Nephron (organoid): ENCODE results near the gene CENPO.
"Not testable (repeated sequence)": the region's sequence is repeated elsewhere in the genome, so short reads cannot be mapped to it uniquely, and the experiment has no call there.

Source experiments
- H3K27ac Mint-ChIP-seq, 3 experiments: 2 replicates each; pipeline ENCODE4 v1.8.0; 2020; ENCODE audit warnings: mixed read lengths in 3 of 3, mild to moderate bottlenecking in 2 of 3, moderate library complexity in 1 of 3
- H3K27me3 Mint-ChIP-seq: 2 replicates; pipeline ENCODE4 v1.8.0; 2021; ENCODE audit warnings: low read depth, mild to moderate bottlenecking, moderate library complexity, mixed read lengths
- H3K36me3 Mint-ChIP-seq: 2 replicates; pipeline ENCODE4 v1.8.0; 2020; ENCODE audit warnings: low read depth, mixed read lengths
- H3K4me1 Mint-ChIP-seq: 2 replicates; pipeline ENCODE4 v1.8.0; 2020; ENCODE audit warnings: mixed read lengths
- H3K4me3 Mint-ChIP-seq, 3 experiments: 2 replicates each; pipeline ENCODE4 v1.8.0; 2020; ENCODE audit warnings: mild to moderate bottlenecking in 3 of 3, mixed read lengths in 3 of 3, moderate library complexity in 2 of 3
- H3K9me3 Mint-ChIP-seq: 2 replicates; pipeline ENCODE4 v1.8.0; 2020; ENCODE audit warnings: mixed read lengths
- TF ChIP-seq, protein P1 (sequence below), 3 experiments: fragments of 200-600 bp; sonication (generic); IDR thresholded peaks; one replicate each; pipeline ENCODE4 v1.5.0; 2021; ENCODE audit warnings: antibody characterized with exemption in 3 of 3; ENCODE audit not compliant: unreplicated experiment in 3 of 3

Gene CENPO

DNA sequence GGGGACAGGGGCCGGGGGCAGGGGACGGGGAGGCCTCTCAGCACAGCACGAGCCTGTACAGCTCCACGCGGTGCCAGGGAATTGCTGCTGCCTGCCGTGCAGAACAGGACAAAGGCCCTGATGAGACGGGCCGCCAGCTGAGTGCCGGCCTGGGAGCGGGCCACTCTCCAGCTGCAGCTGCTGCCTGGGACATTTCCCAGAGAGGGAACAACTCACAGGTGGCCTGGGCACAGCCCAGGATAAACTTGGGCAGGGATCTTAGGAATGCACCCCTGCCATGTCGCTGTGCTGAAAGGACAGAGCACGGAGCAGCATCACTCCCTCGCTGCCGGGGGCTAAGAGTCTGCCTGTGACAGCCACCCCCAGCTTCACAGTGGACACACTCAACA lies 38.8 kb downstream of the CENPO start:
- Mint-ChIP-seq H3K4me3 (no peak overlapping the region), H3K27ac (peak overlapping the region in 1 of 3 experiments; percentile 2), H3K4me1 (peaks cover 31% of the 10 kb centered on the region), H3K9me3 (no peaks in the 10 kb centered on the region), H3K27me3 (peaks cover 6% of the 10 kb centered on the region), H3K36me3 (peaks cover 14% of the 10 kb centered on the region)
- TF ChIP-seq, protein P1, sequence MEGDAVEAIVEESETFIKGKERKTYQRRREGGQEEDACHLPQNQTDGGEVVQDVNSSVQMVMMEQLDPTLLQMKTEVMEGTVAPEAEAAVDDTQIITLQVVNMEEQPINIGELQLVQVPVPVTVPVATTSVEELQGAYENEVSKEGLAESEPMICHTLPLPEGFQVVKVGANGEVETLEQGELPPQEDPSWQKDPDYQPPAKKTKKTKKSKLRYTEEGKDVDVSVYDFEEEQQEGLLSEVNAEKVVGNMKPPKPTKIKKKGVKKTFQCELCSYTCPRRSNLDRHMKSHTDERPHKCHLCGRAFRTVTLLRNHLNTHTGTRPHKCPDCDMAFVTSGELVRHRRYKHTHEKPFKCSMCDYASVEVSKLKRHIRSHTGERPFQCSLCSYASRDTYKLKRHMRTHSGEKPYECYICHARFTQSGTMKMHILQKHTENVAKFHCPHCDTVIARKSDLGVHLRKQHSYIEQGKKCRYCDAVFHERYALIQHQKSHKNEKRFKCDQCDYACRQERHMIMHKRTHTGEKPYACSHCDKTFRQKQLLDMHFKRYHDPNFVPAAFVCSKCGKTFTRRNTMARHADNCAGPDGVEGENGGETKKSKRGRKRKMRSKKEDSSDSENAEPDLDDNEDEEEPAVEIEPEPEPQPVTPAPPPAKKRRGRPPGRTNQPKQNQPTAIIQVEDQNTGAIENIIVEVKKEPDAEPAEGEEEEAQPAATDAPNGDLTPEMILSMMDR (IDR thresholded peaks at IDR 0.05; ENCODE audit: unreplicated experiment in 3 of 3) = no peak

DNA sequence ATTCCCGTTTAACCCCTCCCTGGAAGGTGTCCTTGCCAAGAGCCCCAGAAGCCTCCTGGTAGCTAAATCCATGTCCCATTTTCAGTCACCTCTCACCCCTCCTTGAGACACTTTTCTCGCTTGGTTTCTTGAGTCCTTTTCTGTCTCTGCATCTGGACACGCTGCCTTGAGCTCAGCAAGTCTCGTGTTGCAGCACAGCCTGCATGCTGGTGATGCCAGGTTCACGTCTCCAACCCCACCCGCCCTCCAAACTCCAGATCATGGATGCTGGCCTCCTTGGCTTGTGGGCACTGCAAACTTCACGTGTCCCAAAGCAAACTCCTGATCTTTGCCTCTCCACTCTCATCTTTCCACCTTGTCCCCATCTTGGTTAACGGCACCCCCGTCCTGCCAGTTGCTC lies 39.3 kb downstream of the CENPO start:
- H3K4me3 Mint-ChIP-seq = no peak overlapping the region
- TF ChIP-seq, protein P1 (IDR thresholded peaks at IDR 0.05; ENCODE audit: unreplicated experiment in 3 of 3) = no peak
- H3K4me1 Mint-ChIP-seq = peaks cover 26% of the 10 kb centered on the region
- H3K36me3 Mint-ChIP-seq = peaks cover 14% of the 10 kb centered on the region
- H3K27ac Mint-ChIP-seq = peak overlapping the region in 2 of 3 experiments; percentile 2 to 15
- peaks cover 6% of the 10 kb centered on the region for H3K27me3 Mint-ChIP-seq
- H3K9me3 Mint-ChIP-seq = no peaks in the 10 kb centered on the region

DNA sequence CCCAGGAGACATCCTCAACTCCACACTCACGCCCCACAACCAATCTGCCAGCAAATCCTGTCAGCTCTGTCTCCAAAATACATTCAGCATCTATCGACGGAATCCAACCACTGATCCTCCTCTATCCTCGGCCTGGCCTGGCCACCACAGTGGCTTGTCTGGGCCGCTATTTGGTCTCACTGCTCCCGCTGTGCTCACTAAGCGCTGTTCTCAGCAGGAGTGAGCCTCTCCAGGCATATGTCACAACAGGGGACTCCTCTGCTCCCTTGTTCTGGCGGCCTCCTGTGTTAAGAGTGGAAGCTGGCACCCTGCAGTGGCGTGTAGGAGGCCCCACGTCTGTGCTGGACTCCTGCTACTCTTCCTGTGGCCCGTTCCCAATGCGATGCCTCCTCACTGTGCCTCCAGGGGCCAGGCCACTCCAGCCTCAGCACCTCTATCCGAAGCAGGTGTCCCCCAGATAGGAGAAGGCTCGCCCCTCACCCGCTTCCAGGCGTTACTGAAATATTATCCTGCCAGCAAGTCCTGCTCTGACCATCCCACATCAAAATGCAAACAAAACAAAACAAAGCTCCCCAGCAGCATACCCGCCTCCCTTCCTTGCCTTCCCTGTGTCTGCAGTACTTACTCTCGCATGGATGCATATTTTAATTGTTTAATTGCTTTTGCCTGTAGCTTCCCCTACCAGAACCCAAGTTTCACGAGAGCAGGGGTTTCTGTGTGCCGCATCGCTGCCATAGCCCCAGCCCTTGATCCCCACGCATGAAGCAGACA lies 39.9 kb downstream of the CENPO start:
- Mint-ChIP-seq H3K36me3 (peaks cover 14% of the 10 kb centered on the region), H3K27ac (peak overlapping the region in 2 of 3 experiments; percentile 9 to 15), H3K4me3 (no peak overlapping the region), H3K4me1 (peaks cover 20% of the 10 kb centered on the region), H3K9me3 (no peaks in the 10 kb centered on the region), H3K27me3 (peaks cover 6% of the 10 kb centered on the region)
- TF ChIP-seq, protein P1 (IDR thresholded peaks at IDR 0.05; ENCODE audit: unreplicated experiment in 3 of 3) = no peak

DNA sequence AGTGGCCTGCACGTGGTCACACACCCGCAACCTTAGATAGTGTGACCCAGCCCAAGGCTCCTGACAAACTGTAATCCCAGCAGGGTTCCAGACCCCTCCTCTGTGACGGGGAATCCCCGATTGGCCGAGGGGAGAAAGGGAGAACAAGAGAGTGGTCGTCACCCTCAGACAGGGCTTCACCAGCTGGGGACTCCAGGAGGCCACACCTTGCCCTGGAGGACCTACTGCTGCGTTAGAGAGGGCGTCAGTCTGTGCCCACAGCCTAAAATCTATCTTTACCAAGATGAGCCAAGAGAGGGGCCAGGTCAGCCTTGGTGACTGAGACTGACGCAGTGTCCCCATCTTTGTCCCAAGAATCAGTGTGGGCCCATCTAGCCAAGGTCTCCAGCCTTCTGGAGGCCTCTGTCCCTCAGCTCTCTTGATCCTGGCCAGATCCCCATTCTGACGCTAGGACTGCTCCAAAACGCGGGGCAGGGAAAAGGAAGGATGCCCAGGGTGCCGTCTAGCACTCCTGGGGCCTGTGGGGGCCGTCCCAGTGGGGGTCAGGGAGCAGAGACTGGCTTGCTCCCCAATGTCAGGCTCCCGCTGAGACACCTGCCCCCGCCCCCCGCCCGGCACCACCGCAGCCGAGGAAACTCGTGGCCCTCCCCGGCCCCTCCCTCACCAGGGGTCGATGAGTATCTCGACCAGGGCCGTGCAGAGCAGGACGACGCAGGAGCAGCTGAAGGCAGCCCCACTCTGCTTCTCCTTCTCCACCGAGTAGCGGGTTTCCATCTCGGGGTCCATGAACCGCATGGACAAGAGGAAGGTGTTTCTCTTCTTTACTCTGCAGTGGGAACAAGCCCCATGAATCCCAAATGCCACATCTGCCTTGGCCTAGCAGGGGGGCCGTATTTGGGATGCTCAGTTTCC lies 40.9 kb downstream of the CENPO start:
- H3K9me3 Mint-ChIP-seq = no peaks in the 10 kb centered on the region
- H3K27me3 Mint-ChIP-seq = peaks cover 6% of the 10 kb centered on the region
- H3K4me1 Mint-ChIP-seq = peaks cover 15% of the 10 kb centered on the region
- H3K27ac Mint-ChIP-seq = peak overlapping the region in 1 of 3 experiments; percentile 9
- H3K4me3 Mint-ChIP-seq = no peak overlapping the region
- TF ChIP-seq, protein P1 (IDR thresholded peaks at IDR 0.05; ENCODE audit: unreplicated experiment in 3 of 3) = no peak
- peaks cover 14% of the 10 kb centered on the region for H3K36me3 Mint-ChIP-seq

DNA sequence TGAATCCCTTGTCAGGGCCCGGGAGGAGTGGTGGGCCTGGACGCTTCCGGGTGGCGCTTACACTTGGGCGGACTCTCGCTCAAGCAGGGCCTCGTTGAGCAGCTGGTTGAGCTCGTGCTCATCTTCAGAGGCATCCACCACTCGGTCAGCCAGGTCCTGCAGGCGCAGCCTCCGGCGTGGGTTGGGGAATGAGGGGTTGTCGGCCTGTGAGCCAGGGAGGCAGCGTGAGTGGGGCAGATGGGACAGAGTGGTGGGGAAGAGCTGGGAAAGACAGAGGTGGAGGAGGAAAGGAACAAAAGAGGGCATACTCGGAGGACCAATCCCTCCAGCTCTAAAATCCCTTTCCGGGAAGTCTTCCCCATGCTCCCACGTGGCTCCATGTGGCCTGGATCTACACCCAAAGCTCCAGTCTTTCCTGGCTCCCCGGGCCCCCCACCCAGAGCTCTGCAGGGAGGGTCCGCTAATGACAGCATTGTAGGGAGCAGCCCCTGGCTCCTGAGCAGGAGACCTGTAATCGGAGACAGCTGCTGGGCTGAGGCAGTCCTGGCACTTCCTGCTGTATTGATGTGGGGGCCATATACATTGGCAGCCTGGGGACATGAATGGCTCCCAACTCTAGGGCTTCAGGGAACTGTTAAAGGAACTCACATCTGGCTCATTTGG lies 41.6 kb downstream of the CENPO start:
- H3K36me3 Mint-ChIP-seq = peaks cover 14% of the 10 kb centered on the region
- TF ChIP-seq, protein P1 (IDR thresholded peaks at IDR 0.05; ENCODE audit: unreplicated experiment in 3 of 3) = no peak
- no peak overlapping the region for H3K4me3 Mint-ChIP-seq
- H3K4me1 Mint-ChIP-seq = peaks cover 15% of the 10 kb centered on the region
- H3K9me3 Mint-ChIP-seq = no peaks in the 10 kb centered on the region
- no peak overlapping the region for H3K27ac Mint-ChIP-seq
- peaks cover 6% of the 10 kb centered on the region for H3K27me3 Mint-ChIP-seq

DNA sequence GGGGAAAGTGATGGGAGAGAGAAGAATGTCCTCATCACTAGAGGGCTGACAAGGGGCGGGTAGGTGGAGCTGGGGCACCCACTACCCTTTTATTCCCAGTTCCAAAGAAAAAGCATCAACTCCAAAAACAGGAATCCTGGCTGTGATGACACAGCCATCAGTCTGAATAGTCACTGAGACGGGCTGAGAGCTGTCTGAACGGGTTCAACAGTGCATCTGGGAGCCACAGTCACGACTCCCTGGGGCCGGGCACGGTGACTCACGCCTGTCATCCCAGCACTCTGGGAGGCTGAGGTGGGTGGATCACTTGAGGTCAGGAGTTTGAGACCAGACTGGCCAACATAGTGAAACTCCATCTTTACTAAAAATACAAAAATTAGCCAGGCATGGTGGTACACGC lies 42.2 kb downstream of the CENPO start:
- peaks cover 15% of the 10 kb centered on the region for H3K4me1 Mint-ChIP-seq
- not testable (repeated sequence) for H3K4me3 Mint-ChIP-seq, H3K27ac Mint-ChIP-seq, H3K9me3 Mint-ChIP-seq, H3K27me3 Mint-ChIP-seq
- H3K36me3 Mint-ChIP-seq = peaks cover 14% of the 10 kb centered on the region
